ENCODE measurements around the gene SSBP2.
"Not testable (repeated sequence)": the region's sequence is repeated elsewhere in the genome, so short reads cannot be mapped to it uniquely, and the experiment has no call there.

SSBP2 gene

GRCh38 chr5:81694726-81695125 is 56.2 kb downstream of the SSBP2 start:
- no peak for DNase-seq (ENCODE audit: low read depth)
- TF ChIP-seq CTCF (IDR thresholded peaks at IDR 0.05; ENCODE audit: low read depth, low read length, missing control alignments), result no peak
- H3K4me3 ChIP-seq (ENCODE audit: low read depth, low read length), result no peak overlapping the region

- no peak for TF ChIP-seq CTCF (IDR thresholded peaks at IDR 0.05; ENCODE audit: low read depth, low read length, missing control alignments)
- DNase-seq (ENCODE audit: low read depth), result no peak
- H3K4me3 ChIP-seq (ENCODE audit: low read depth, low read length), result no peak overlapping the region
These were observed 62.7 kb downstream of the SSBP2 start for GRCh38 chr5:81688215-81688614.

GRCh38 chr5:81687292-81687691 is 63.6 kb downstream of the SSBP2 start:
- no peak for DNase-seq (ENCODE audit: low read depth)
- TF ChIP-seq CTCF (IDR thresholded peaks at IDR 0.05; ENCODE audit: low read depth, low read length, missing control alignments), result no peak
- H3K4me3 ChIP-seq (ENCODE audit: low read depth, low read length), result no peak overlapping the region

GRCh38 chr5:81685471-81685870 is 65.4 kb downstream of the SSBP2 start:
- no peak for DNase-seq (ENCODE audit: low read depth)
- no peak for TF ChIP-seq CTCF (IDR thresholded peaks at IDR 0.05; ENCODE audit: low read depth, low read length, missing control alignments)
- no peak overlapping the region for H3K4me3 ChIP-seq (ENCODE audit: low read depth, low read length)

GRCh38 chr5:81679885-81680284 is 71.0 kb downstream of the SSBP2 start:
- H3K4me3 ChIP-seq (ENCODE audit: low read depth, low read length), result no peak overlapping the region
- no peak for TF ChIP-seq CTCF (IDR thresholded peaks at IDR 0.05; ENCODE audit: low read depth, low read length, missing control alignments)
- no peak for DNase-seq (ENCODE audit: low read depth)

GRCh38 chr5:81675420-81675819 is 75.5 kb downstream of the SSBP2 start:
- no peak overlapping the region for H3K4me3 ChIP-seq (ENCODE audit: low read depth, low read length)
- no peak for TF ChIP-seq CTCF (IDR thresholded peaks at IDR 0.05; ENCODE audit: low read depth, low read length, missing control alignments)
- DNase-seq (ENCODE audit: low read depth), result no peak

GRCh38 chr5:81665795-81666194 is 85.1 kb downstream of the SSBP2 start:
- no peak overlapping the region for H3K4me3 ChIP-seq (ENCODE audit: low read depth, low read length)
- DNase-seq (ENCODE audit: low read depth), result no peak
- TF ChIP-seq CTCF (IDR thresholded peaks at IDR 0.05; ENCODE audit: low read depth, low read length, missing control alignments), result no peak

GRCh38 chr5:81660624-81661023 is 90.3 kb downstream of the SSBP2 start:
- H3K4me3 ChIP-seq (ENCODE audit: low read depth, low read length); DNase-seq (ENCODE audit: low read depth): not testable (repeated sequence)

Measured in GM12864 (cell line).